HEK293 (cell line): ENCODE measurements around the gene FCGBP.

Experiments used
- CTCF ChIA-PET: fragments of 350-600 bp; formaldehyde crosslinking; extraction: SDS; loops from one replicate; lab custom pipeline; 2021; ENCODE audit warnings: antibody characterized with exemption; lab: Yijun Ruan, JAX
- POLR2A ChIA-PET: fragments of 300-600 bp; formaldehyde crosslinking; extraction: SDS; loops from one replicate; lab custom pipeline; 2020; ENCODE audit warnings: antibody characterized with exemption, inconsistent platforms; lab: Yijun Ruan, JAX
- H3K27ac ChIP-seq: fragments of 200-500 bp; sonication (Bioruptor generic); 2 replicates; pipeline ENCODE4 v1.5.1; 2014; ENCODE audit warnings: low read depth, low read length, control low read depth, inconsistent platforms; ENCODE audit errors: extremely low read depth
- H3K36me3 ChIP-seq, 2 experiments: fragments of 200-500 bp in 1 of 2; sonication (Bioruptor generic) in 1 of 2; 1 replicate in 1 of 2; 2 replicates in 1 of 2; pipeline ENCODE4 v1.5.1; 2014 to 2017; ENCODE audit warnings: inconsistent platforms in 2 of 2, low read length in 2 of 2; ENCODE audit not compliant: control insufficient read depth in 2 of 2, insufficient read depth in 1 of 2
- H3K4me1 ChIP-seq: fragments of 200-500 bp; sonication (Bioruptor generic); 2 replicates; pipeline ENCODE4 v1.5.1; 2014; ENCODE audit warnings: mild to moderate bottlenecking, low read length, inconsistent platforms; ENCODE audit not compliant: control insufficient read depth, insufficient read depth
- H3K4me3 ChIP-seq: 2 replicates; pipeline ENCODE4 v1.5.1; 2011; ENCODE audit warnings: low read depth, mild to moderate bottlenecking, control low read depth, low read length, moderate library complexity
- H3K9me3 ChIP-seq: fragments of 200-500 bp; sonication (Bioruptor generic); 2 replicates; pipeline ENCODE4 v1.5.1; 2014; ENCODE audit warnings: low read depth, low read length, inconsistent platforms; ENCODE audit not compliant: control insufficient read depth, insufficient read depth
- BCL11B ChIP-seq: fragments of 450-650 bp; formaldehyde crosslinking; IDR thresholded peaks from 2 replicates; pipeline ENCODE4 v1.5.1; 2016; ENCODE audit warnings: low read depth, missing biosample characterization, missing genetic modification characterization
- GFI1B ChIP-seq: fragments of 450-650 bp; formaldehyde crosslinking; IDR thresholded peaks from 2 replicates; pipeline ENCODE4 v1.5.1; 2016; ENCODE audit warnings: missing biosample characterization, missing genetic modification characterization
- OVOL3 ChIP-seq: fragments of 450-650 bp; formaldehyde crosslinking; IDR thresholded peaks from 2 replicates; pipeline ENCODE4 v1.5.1; 2016; ENCODE audit warnings: missing biosample characterization, missing genetic modification characterization
- SP3 ChIP-seq: fragments of 450-650 bp; formaldehyde crosslinking; IDR thresholded peaks from 2 replicates; pipeline ENCODE4 v1.5.1; 2016; ENCODE audit warnings: missing biosample characterization, missing genetic modification characterization
- ZBTB17 ChIP-seq: fragments of 450-650 bp; formaldehyde crosslinking; IDR thresholded peaks from 2 replicates; pipeline ENCODE4 v1.5.1; 2016; ENCODE audit warnings: missing biosample characterization, missing genetic modification characterization
- ZBTB8A ChIP-seq: fragments of 450-650 bp; formaldehyde crosslinking; IDR thresholded peaks from 2 replicates; pipeline ENCODE4 v1.5.1; 2016; ENCODE audit warnings: missing biosample characterization, missing genetic modification characterization
- ZNF169 ChIP-seq: fragments of 450-650 bp; formaldehyde crosslinking; IDR thresholded peaks from 2 replicates; pipeline ENCODE4 v1.5.1; 2016; ENCODE audit warnings: missing biosample characterization, missing genetic modification characterization
- ZNF248 ChIP-seq: fragments of 450-650 bp; formaldehyde crosslinking; IDR thresholded peaks from 2 replicates; pipeline ENCODE4 v1.5.1; 2017; ENCODE audit warnings: missing biosample characterization, missing genetic modification characterization
- ZNF335 ChIP-seq: fragments of 450-650 bp; formaldehyde crosslinking; conservative IDR thresholded peaks from 2 replicates; pipeline ENCODE4 v1.5.1; 2016; ENCODE audit warnings: missing biosample characterization, missing genetic modification characterization
- ZNF404 ChIP-seq: fragments of 450-650 bp; formaldehyde crosslinking; IDR thresholded peaks from 2 replicates; pipeline ENCODE4 v1.5.1; 2017; ENCODE audit warnings: missing biosample characterization, missing genetic modification characterization
- ZNF48 ChIP-seq: fragments of 450-650 bp; formaldehyde crosslinking; IDR thresholded peaks from 2 replicates; pipeline ENCODE4 v1.5.1; 2016; ENCODE audit warnings: missing biosample characterization, missing genetic modification characterization
- ZNF510 ChIP-seq: fragments of 450-650 bp; formaldehyde crosslinking; IDR thresholded peaks from 2 replicates; pipeline ENCODE4 v1.5.1; 2018; ENCODE audit warnings: mild to moderate bottlenecking, missing genetic modification characterization, missing biosample characterization; ENCODE audit not compliant: insufficient replicate concordance
- ZNF555 ChIP-seq: fragments of 450-650 bp; formaldehyde crosslinking; conservative IDR thresholded peaks from 2 replicates; pipeline ENCODE4 v1.5.1; 2017; ENCODE audit warnings: missing biosample characterization, mild to moderate bottlenecking, missing genetic modification characterization, inconsistent platforms
- ZNF610 ChIP-seq: fragments of 450-650 bp; formaldehyde crosslinking; IDR thresholded peaks from 2 replicates; pipeline ENCODE4 v1.5.1; 2016; ENCODE audit warnings: missing biosample characterization, missing genetic modification characterization, borderline replicate concordance
- ZNF791 ChIP-seq: fragments of 450-650 bp; formaldehyde crosslinking; IDR thresholded peaks from 2 replicates; pipeline ENCODE4 v1.5.1; 2016; ENCODE audit warnings: missing biosample characterization, missing genetic modification characterization
- TF ChIP-seq, protein P1 (sequence below): fragments of 450-650 bp; formaldehyde crosslinking; IDR thresholded peaks from 2 replicates; pipeline ENCODE4 v1.5.1; 2016; ENCODE audit warnings: missing biosample characterization, missing genetic modification characterization

Gene FCGBP

DNA sequence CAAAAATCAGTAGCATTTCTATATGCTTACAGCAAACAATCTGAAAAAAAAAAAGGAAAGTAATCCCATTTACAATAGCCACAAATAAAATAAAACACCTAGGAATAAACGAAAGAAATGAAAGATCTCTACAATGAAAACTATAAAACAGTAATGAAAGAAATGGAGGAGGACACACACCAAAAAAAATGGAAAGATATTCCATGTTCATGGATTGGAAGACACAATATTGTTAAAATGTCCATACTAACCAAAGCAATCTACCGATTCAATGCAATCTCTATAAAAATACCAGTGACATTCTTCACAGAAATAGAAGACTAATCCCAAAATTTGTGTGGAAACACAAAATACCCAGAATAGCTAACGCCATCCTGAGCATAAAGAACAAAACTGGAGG lies 4.7 kb downstream of the FCGBP start:
- peaks cover 2% of the 10 kb centered on the region; the same call in 1 of the 2 replicates for H3K9me3 ChIP-seq
- H3K36me3 ChIP-seq = no peaks in the 10 kb centered on the region
- CTCF ChIA-PET = interaction anchor here (0.8 to 2.2 kb wide), 3 partner anchors 41 to 535 kb away, joined by 3 to 10 read pairs (median 6); partner anchors contain the start of gene PSMC4
- TF ChIP-seq ZNF48 (tag by site-specific recombination) (no peak), ZNF248 (tag by site-specific recombination) (peak; percentile 90), ZBTB17 (tag by site-specific recombination) (no peak), ZNF510 (tag by site-specific recombination) (no peak), ZNF791 (tag by site-specific recombination) (no peak), SP3 (tag by site-specific recombination) (no peak), ZNF169 (tag by site-specific recombination) (0 out of 2 replicates have a peak, but pooled peaks have one; percentile 51)
- TF ChIP-seq, protein P1, sequence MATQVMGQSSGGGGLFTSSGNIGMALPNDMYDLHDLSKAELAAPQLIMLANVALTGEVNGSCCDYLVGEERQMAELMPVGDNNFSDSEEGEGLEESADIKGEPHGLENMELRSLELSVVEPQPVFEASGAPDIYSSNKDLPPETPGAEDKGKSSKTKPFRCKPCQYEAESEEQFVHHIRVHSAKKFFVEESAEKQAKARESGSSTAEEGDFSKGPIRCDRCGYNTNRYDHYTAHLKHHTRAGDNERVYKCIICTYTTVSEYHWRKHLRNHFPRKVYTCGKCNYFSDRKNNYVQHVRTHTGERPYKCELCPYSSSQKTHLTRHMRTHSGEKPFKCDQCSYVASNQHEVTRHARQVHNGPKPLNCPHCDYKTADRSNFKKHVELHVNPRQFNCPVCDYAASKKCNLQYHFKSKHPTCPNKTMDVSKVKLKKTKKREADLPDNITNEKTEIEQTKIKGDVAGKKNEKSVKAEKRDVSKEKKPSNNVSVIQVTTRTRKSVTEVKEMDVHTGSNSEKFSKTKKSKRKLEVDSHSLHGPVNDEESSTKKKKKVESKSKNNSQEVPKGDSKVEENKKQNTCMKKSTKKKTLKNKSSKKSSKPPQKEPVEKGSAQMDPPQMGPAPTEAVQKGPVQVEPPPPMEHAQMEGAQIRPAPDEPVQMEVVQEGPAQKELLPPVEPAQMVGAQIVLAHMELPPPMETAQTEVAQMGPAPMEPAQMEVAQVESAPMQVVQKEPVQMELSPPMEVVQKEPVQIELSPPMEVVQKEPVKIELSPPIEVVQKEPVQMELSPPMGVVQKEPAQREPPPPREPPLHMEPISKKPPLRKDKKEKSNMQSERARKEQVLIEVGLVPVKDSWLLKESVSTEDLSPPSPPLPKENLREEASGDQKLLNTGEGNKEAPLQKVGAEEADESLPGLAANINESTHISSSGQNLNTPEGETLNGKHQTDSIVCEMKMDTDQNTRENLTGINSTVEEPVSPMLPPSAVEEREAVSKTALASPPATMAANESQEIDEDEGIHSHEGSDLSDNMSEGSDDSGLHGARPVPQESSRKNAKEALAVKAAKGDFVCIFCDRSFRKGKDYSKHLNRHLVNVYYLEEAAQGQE (tag by site-specific recombination) = no peak
- TF ChIP-seq, all 188 proteins: peak for 2
- no peak overlapping the region for H3K4me3 ChIP-seq
- no peak overlapping the region for H3K27ac ChIP-seq
- no peaks in the 10 kb centered on the region; the same call in 1 of the 2 replicates for H3K4me1 ChIP-seq
- POLR2A ChIA-PET = interaction anchor here (0.6 to 1.6 kb wide), 2 partner anchors 41 to 134 kb away, joined by 3 to 4 read pairs; no protein-coding TSS in a partner anchor

DNA sequence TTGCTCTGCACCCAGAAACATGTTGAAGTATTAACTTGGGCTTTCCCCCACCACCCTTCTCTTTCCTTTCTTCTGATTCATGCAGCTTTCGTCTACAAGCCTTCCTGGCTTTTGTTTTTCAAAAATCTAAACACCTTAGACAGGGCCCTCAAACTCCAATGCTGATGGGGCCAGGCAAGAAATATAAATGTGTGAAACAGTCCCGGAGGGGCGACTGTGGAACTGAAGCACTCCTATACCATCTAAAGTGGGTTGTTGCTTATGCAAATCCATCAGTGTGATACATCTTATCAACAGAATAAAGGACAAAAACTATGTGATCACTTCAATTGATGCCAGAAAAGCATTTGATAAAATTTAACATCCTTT lies 6.1 kb downstream of the FCGBP start:
- Histone ChIP-seq H3K27ac (no peak overlapping the region), H3K36me3 (no peaks in the 10 kb centered on the region), H3K9me3 (peaks cover 2% of the 10 kb centered on the region; the same call in 1 of the 2 replicates), H3K4me1 (no peaks in the 10 kb centered on the region; the same call in 1 of the 2 replicates), H3K4me3 (no peak overlapping the region)
- POLR2A ChIA-PET = interaction anchor here (1.6 kb wide), 1 partner anchor 42 kb away, joined by 4 read pairs; no protein-coding TSS in a partner anchor
- TF ChIP-seq ZBTB8A (tag by site-specific recombination) = no peak
- no peak for TF ChIP-seq ZNF404 (tag by site-specific recombination)
- no peak for TF ChIP-seq ZNF610 (tag by site-specific recombination)
- no peak for TF ChIP-seq GFI1B
- TF ChIP-seq ZNF510 (tag by site-specific recombination) = no peak
- no peak for TF ChIP-seq OVOL3 (tag by site-specific recombination)
- TF ChIP-seq ZNF555 (tag by site-specific recombination) = no peak
- CTCF ChIA-PET = interaction anchor here (1.5 kb wide), 1 partner anchor 42 kb away, joined by 4 read pairs; the partner anchor contains the start of gene PSMC4

DNA sequence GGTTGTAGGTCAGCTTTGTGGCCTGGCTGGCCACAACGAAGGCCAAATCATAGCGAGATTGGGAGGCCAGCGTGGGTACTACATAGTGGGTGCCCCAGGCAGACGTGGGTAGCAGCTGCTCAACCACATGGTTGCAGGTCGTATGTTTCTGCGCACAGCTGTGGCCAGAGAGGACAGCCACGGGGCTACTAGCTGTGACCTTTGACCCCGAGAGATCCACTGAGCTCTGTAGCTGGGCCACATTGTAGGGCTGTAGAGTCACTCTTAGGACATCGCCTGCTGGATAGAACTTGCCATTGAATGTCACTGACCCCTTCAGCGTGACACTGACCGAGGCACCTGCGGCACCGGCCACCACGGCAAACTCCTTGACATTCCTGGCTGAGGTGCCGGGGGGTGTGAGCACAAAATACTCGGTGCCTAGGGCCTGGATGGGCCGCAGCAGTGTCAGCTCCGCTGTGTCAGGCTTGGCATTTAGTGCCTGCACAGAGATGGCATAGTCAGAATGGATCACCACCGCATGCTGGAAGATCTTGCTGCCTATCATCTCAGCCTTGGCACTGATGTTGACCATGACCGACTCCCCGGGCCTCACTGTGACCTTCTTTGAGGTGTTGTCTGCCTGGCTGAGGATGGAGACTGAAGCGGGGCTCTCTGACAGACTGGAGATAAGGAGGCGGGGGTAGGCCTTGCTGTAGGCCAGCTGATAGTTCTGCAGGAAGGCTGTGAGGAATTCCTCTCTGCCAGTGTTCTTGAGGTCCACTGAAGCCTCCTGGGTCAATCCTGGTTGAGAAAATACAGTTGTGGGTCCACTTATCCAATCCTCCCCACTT lies 6.7 kb downstream of the FCGBP start:
- Histone ChIP-seq H3K4me3 (no peak overlapping the region), H3K4me1 (no peaks in the 10 kb centered on the region; the same call in 1 of the 2 replicates), H3K27ac (no peak overlapping the region), H3K36me3 (no peaks in the 10 kb centered on the region), H3K9me3 (peaks cover 2% of the 10 kb centered on the region; the same call in 1 of the 2 replicates)
- CTCF ChIA-PET = interaction anchor here (0.6 to 1.6 kb wide), 3 partner anchors 14 to 416 kb away, joined by 3 to 4 read pairs (median 4); partner anchors contain the start of gene PSMC4
- TF ChIP-seq BCL11B (tag by site-specific recombination) = 0 out of 2 replicates have a peak, but pooled peaks have one; percentile 19
- TF ChIP-seq ZNF335 (tag by site-specific recombination) = no peak
- POLR2A ChIA-PET = no interaction called here
